ENCODE data around the gene DUSP2. TPM values are rescaled to one million over a fixed set of nuclear protein-coding genes. Genes with fewer than 3 reads are reported as not detected.
"Not testable (repeated sequence)": the region's sequence is repeated elsewhere in the genome, so short reads cannot be mapped to it uniquely, and the experiment has no call there.

Gene DUSP2
- total RNA-seq, 2 donors from 2014 or later, result 6.0 to 9.2 TPM

GRCh38 chr2:96142217-96143113 lies 2.8 kb downstream of the DUSP2 start:
- ATAC-seq, result no peak
- no peak for TF ChIP-seq CTCF (IDR thresholded peaks at IDR 0.05)
- no peak for TF ChIP-seq POLR2A (IDR thresholded peaks at IDR 0.05)
- 82 to 92% methylated on average over 14 to 26 of the region's 26 CpGs for WGBS, 2 donors

DNA sequence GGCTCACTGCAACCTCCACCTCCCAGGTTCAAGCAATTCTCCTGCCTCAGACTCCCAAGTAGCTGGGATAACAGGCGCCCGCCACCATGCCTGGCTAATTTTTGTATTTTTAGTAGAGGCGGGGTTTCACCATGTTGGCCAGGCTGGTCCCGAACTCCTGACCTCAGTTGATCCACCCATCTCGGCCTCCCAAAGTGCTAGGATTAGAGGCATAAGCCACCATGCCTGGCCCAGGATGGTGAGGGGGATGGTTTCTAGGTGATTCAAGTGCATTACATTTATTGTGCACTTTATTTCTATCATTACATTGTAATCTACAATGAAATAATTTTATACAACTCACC lies 3.6 kb downstream of the DUSP2 start:
- peaks cover 29% of the 10 kb centered on the region for H3K4me1 ChIP-seq
- ATAC-seq; H3K27ac ChIP-seq; H3K9me3 ChIP-seq; H3K4me3 ChIP-seq; intact Hi-C loops (cut with DNase I); H3K27me3 ChIP-seq; H3K36me3 ChIP-seq (replicated peaks in 1 of 2; ENCODE audit: insufficient read depth in 1 of 2, low read depth in 2 of 2); DNase-seq: not testable (repeated sequence)
- 89 to 94% methylated on average over 5 of the region's 5 CpGs for WGBS, 2 donors

More at GRCh38 chr2:96142217-96143113, 2.8 kb downstream of the DUSP2 start:
- no peaks in the 10 kb centered on the region for H3K36me3 ChIP-seq (replicated peaks in 1 of 2; ENCODE audit: insufficient read depth in 1 of 2, low read depth in 2 of 2)
- no peak overlapping the region for H3K27ac ChIP-seq
- no peaks in the 10 kb centered on the region for H3K9me3 ChIP-seq
- DNase-seq, result peak in 2 of 4 donors; percentile 8 to 10
- intact Hi-C loops (cut with DNase I), result no loop called here
- peaks cover 29% of the 10 kb centered on the region for H3K4me1 ChIP-seq
- no peaks in the 10 kb centered on the region for H3K27me3 ChIP-seq
- no peak overlapping the region for H3K4me3 ChIP-seq

DNA sequence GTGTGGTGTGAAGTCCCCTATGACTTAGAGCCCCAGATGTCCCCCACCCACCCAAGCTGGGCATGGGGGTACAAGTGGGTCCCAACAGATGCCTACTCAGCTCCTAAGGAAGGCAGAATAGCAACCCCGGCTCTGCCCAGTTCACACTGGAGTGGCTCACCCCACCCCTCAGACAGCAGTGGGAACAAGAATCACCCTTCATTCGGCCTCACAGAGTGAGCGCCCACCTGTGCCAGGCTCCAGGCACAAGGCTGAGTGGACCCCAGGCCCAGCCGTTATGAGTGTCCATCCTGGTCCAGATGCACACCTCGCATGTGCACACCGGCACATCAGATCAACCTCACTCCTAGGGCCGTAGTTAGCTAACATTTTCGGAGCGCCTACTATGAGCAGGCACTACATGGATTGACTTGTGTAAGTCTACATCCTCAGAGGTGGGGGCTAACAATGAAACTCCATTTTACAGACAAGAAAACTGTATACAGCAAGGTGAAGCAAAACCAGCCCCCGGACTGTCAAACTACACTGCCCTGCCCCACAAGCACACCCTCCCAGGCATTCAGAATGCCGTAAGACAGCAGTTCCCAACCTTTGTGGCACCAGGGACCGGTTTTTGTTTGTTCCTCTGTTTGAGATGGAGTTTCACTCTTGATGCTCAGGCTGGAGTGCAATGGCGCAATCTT lies 4.2 kb downstream of the DUSP2 start:
- no peak for ATAC-seq
- Histone ChIP-seq H3K27me3 (no peaks in the 10 kb centered on the region), H3K4me1 (peaks cover 29% of the 10 kb centered on the region), H3K4me3 (no peak overlapping the region), H3K36me3 (replicated peaks in 1 of 2; ENCODE audit: insufficient read depth in 1 of 2, low read depth in 2 of 2) (no peaks in the 10 kb centered on the region), H3K27ac (no peak overlapping the region), H3K9me3 (no peaks in the 10 kb centered on the region)
- TF ChIP-seq CTCF (IDR thresholded peaks at IDR 0.05), result no peak
- TF ChIP-seq POLR2A (IDR thresholded peaks at IDR 0.05), result no peak
- intact Hi-C loops (cut with DNase I), result no loop called here
- WGBS, 2 donors, result 81 to 91% methylated on average over 11 to 13 of the region's 13 CpGs
- DNase-seq, result no peak

DNA sequence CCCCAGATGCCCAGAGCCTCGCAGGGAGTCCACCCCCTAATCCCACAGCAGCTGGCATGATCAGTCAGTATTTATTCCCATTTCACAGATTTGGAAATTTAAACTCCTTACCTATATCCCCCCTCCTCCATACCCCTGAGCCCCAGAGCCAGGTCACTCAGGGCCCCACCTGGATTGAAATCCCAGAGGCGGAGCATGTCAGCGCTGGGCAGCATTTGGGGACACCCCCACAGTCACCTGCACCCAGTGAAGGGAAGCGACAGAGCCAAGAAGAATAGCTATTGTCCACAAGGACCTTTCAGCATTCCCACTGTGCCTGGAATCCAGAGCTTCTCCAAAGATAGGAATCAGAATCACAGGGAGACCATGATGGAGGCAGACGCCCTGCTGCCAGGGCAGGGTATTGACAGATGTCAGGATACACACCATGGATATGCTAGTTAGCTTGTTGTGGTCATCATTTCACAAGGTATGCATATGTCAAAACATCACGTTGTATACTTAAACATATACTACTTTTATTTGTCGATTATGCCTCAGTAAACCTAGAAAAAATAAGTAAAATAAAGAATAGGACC lies 6.0 kb downstream of the DUSP2 start:
- WGBS, 2 donors, result 82 to 88% methylated on average over 7 of the region's 7 CpGs

More for the DNA sequence above, 6.0 kb downstream of the DUSP2 start:
- no peak for TF ChIP-seq CTCF (IDR thresholded peaks at IDR 0.05)
- TF ChIP-seq POLR2A (IDR thresholded peaks at IDR 0.05), result no peak
- no peaks in the 10 kb centered on the region for H3K27me3 ChIP-seq
- H3K27ac ChIP-seq, result peak overlapping the region in 1 of 4 donors; percentile 18
- DNase-seq (no peak), ATAC-seq (no peak)
- no peaks in the 10 kb centered on the region for H3K9me3 ChIP-seq
- no peak overlapping the region for H3K4me3 ChIP-seq
- intact Hi-C loops (cut with DNase I), result no loop called here
- H3K4me1 ChIP-seq, result peaks cover 15% of the 10 kb centered on the region
- no peaks in the 10 kb centered on the region for H3K36me3 ChIP-seq (replicated peaks in 1 of 2; ENCODE audit: insufficient read depth in 1 of 2, low read depth in 2 of 2)

Data from body of pancreas (tissue), 4 donors.